Tibial artery (tissue), 4 donors: ENCODE data around the gene AMH.

ENCODE experiments used
- DNase-seq, 2 donors: peaks; one replicate each; pipeline ENCODE4 v3.0.0-alpha.2; 2019
- H3K27ac ChIP-seq, 2 donors: fragments of 200-600 bp; sonication (generic) in 1 of 2; 1 replicate in 1 of 2; 2 replicates in 1 of 2; pipeline ENCODE4 v1.5.1; 2018 to 2019; ENCODE audit warnings: mild to moderate bottlenecking in 1 of 2
- H3K27me3 ChIP-seq, 2 donors: fragments of 200-600 bp; sonication (generic) in 1 of 2; one replicate each; pipeline versions ENCODE4 v1.5.1 to v1.6.0; 2016 to 2019
- H3K36me3 ChIP-seq, 3 donors: fragments of 200-600 bp; sonication (generic) in 2 of 3; one replicate each; pipeline ENCODE4 v1.5.1; 2016 to 2019; ENCODE audit warnings: mild to moderate bottlenecking in 2 of 3
- H3K4me1 ChIP-seq, 4 donors: fragments of 200-600 bp; sonication (generic) in 2 of 4; 1 replicate in 3 of 4; 2 replicates in 1 of 4; pipeline ENCODE4 v1.5.1; 2016 to 2019
- H3K4me3 ChIP-seq, 2 donors: fragments of 200-600 bp; sonication (generic) in 1 of 2; 1 replicate in 1 of 2; 2 replicates in 1 of 2; pipeline ENCODE4 v1.5.1; 2018 to 2019; ENCODE audit warnings: mild to moderate bottlenecking in 2 of 2
- H3K9me3 ChIP-seq, 3 donors: fragments of 200-600 bp; sonication (generic) in 1 of 3; one replicate each; pipeline ENCODE4 v1.5.1; 2016 to 2019
- intact Hi-C: fragments of 100-400 bp; cut with DNase I; formaldehyde crosslinking; loops from one replicate; pipeline ENCODE4 v1.15.0; 2023; ENCODE audit warnings: low total_unique reads
- TF ChIP-seq, protein P1 (sequence below), 2 experiments: fragments of 200-600 bp in 1 of 2; fragments of 450-650 bp in 1 of 2; IDR thresholded peaks; one replicate each; pipeline ENCODE4 v1.5.1; 2017 to 2019; ENCODE audit warnings: antibody characterized with exemption in 2 of 2, mild to moderate bottlenecking in 1 of 2, moderate library complexity in 1 of 2

Gene AMH

DNA sequence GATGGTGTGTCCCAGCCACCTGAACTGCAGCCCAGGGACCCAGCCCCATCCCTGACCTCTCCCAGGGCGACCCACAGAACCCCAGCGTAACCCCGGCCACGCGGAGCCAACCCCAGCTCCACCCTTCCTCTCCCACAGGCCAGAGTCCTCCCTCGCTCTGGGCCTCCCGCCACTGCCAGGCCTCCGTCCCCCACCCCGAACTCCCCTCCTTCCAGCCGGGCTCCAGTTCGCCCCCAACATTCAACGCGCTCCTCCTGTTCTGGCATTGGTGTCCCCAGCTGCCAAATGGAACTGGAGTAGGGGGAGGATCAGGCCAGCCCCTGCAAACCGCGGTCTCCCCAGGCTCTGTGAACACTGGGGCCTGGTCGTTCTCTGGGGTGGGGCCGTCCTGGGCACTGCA is 51.4 kb downstream of the AMH start:
- H3K4me1 ChIP-seq: peaks cover 0 to 12% (median 6%) of the 10 kb centered on the region in 4 donors
- H3K36me3 ChIP-seq: no peaks in the 10 kb centered on the region
- intact Hi-C loops: no loop called here
- no peak overlapping the region for H3K27ac ChIP-seq
- no peak overlapping the region for H3K4me3 ChIP-seq
- TF ChIP-seq, protein P1, sequence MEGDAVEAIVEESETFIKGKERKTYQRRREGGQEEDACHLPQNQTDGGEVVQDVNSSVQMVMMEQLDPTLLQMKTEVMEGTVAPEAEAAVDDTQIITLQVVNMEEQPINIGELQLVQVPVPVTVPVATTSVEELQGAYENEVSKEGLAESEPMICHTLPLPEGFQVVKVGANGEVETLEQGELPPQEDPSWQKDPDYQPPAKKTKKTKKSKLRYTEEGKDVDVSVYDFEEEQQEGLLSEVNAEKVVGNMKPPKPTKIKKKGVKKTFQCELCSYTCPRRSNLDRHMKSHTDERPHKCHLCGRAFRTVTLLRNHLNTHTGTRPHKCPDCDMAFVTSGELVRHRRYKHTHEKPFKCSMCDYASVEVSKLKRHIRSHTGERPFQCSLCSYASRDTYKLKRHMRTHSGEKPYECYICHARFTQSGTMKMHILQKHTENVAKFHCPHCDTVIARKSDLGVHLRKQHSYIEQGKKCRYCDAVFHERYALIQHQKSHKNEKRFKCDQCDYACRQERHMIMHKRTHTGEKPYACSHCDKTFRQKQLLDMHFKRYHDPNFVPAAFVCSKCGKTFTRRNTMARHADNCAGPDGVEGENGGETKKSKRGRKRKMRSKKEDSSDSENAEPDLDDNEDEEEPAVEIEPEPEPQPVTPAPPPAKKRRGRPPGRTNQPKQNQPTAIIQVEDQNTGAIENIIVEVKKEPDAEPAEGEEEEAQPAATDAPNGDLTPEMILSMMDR (IDR thresholded peaks at IDR 0.05): no peak
- DNase-seq: no peak
- no peaks in the 10 kb centered on the region for H3K9me3 ChIP-seq
- H3K27me3 ChIP-seq: peaks cover 0 to 40% of the 10 kb centered on the region in 2 donors
